K562 (cell line): ENCODE results near the gene TARS2. TPM values are rescaled to one million over a fixed set of nuclear protein-coding genes. Genes with fewer than 3 reads are reported as not detected.

Experiments
- AFF4 ChIP-seq: sonication (generic); formaldehyde crosslinking; IDR thresholded peaks from 2 replicates; pipeline ENCODE4 v1.8.0; 2023; ENCODE audit warnings: mild to moderate bottlenecking, missing genetic modification reagents
- ARID2 ChIP-seq: fragments of 450-650 bp; IDR thresholded peaks from 2 replicates; pipeline ENCODE4 v1.6.1; 2017; ENCODE audit warnings: antibody characterized with exemption, mild to moderate bottlenecking
- CAMTA2 ChIP-seq: fragments of 250-450 bp; sonication (Bioruptor Pico); conservative IDR thresholded peaks from 2 replicates; pipeline ENCODE4 v1.5.1; 2022
- CBX8 ChIP-seq: fragments of 200-600 bp; sonication (generic); IDR thresholded peaks from 2 replicates; pipeline ENCODE4 v1.6.1; 2012; ENCODE audit warnings: borderline replicate concordance, mixed run types, low read depth, mild to moderate bottlenecking, moderate library complexity, mixed read lengths, low read length, control low read depth, inconsistent platforms; ENCODE audit not compliant: poor library complexity, severe bottlenecking; ENCODE audit errors: extremely low read depth
- CCNT2 ChIP-seq: IDR thresholded peaks from 2 replicates; pipeline ENCODE4 v1.6.1; 2011; ENCODE audit warnings: borderline replicate concordance, low read depth, mild to moderate bottlenecking, moderate library complexity, mixed read lengths, low read length; ENCODE audit not compliant: insufficient read length; ENCODE audit errors: extremely low read depth
- ETV1 ChIP-seq: fragments of 450-650 bp; conservative IDR thresholded peaks from 2 replicates; pipeline ENCODE4 v1.6.1; 2016; ENCODE audit warnings: missing genetic modification characterization, control low read depth, low read depth, missing compliant biosample characterization
- IRF2 ChIP-seq: sonication (generic); formaldehyde crosslinking; IDR thresholded peaks from 2 replicates; pipeline ENCODE4 v1.8.1; 2022; ENCODE audit warnings: mild to moderate bottlenecking, missing genetic modification reagents
- KLF16 ChIP-seq: IDR thresholded peaks from 2 replicates; pipeline ENCODE4 v1.6.1; 2016; ENCODE audit warnings: antibody characterized with exemption
- LEF1 ChIP-seq: fragments of 450-650 bp; IDR thresholded peaks from 2 replicates; pipeline ENCODE4 v1.6.1; 2016; ENCODE audit warnings: mild to moderate bottlenecking
- MEF2A ChIP-seq: IDR thresholded peaks from 2 replicates; pipeline ENCODE4 v1.6.1; 2011; ENCODE audit warnings: low read depth, mild to moderate bottlenecking, low read length, moderate library complexity; ENCODE audit not compliant: control insufficient read depth
- RBBP5 ChIP-seq: fragments of 200-600 bp; sonication (generic); IDR thresholded peaks from 2 replicates; pipeline ENCODE4 v1.6.1; 2012; ENCODE audit warnings: borderline replicate concordance, mild to moderate bottlenecking, low read length, control low read depth, inconsistent platforms; ENCODE audit not compliant: insufficient read depth, poor library complexity, severe bottlenecking
- SAFB ChIP-seq: fragments of 200-400 bp; formaldehyde crosslinking; IDR thresholded peaks from 2 replicates; pipeline ENCODE4 v1.6.1; 2017; ENCODE audit warnings: low read depth, low read length, borderline replicate concordance
- SMARCE1 ChIP-seq: fragments of 450-650 bp; IDR thresholded peaks from 2 replicates; pipeline ENCODE4 v1.7.1; 2016; ENCODE audit warnings: mild to moderate bottlenecking
- ZC3H8 ChIP-seq: fragments of 450-650 bp; IDR thresholded peaks from 2 replicates; pipeline ENCODE4 v1.6.1; 2017
- ZNF197 ChIP-seq: fragments of 200-800 bp; sonication (Bioruptor generic); IDR thresholded peaks from 2 replicates; pipeline ENCODE4 v1.6.1; 2016; ENCODE audit warnings: low read depth, missing genetic modification characterization, missing compliant biosample characterization
- ZNF324 ChIP-seq: fragments of 250-450 bp; sonication (Bioruptor Pico); IDR thresholded peaks from 2 replicates; pipeline ENCODE4 v1.4.0; 2020; ENCODE audit warnings: mild to moderate bottlenecking
- ZNF41 ChIP-seq: fragments of 250-450 bp; sonication (Bioruptor Pico); conservative IDR thresholded peaks from 2 replicates; pipeline ENCODE4 v1.4.0; 2020; ENCODE audit warnings: mild to moderate bottlenecking
- ZNF707 ChIP-seq: fragments of 250-450 bp; sonication (Bioruptor Pico); conservative IDR thresholded peaks from 2 replicates; pipeline ENCODE4 v1.8.0; 2022; ENCODE audit warnings: inconsistent platforms, mild to moderate bottlenecking, moderate library complexity
- ZNF766 ChIP-seq: fragments of 200-800 bp; sonication (Bioruptor generic); conservative IDR thresholded peaks from 2 replicates; pipeline ENCODE4 v1.6.1; 2016; ENCODE audit warnings: missing genetic modification characterization, missing compliant biosample characterization
- ZZZ3 ChIP-seq: fragments of 450-650 bp; IDR thresholded peaks from 2 replicates; pipeline ENCODE4 v1.6.1; 2016; ENCODE audit warnings: antibody characterized with exemption, mild to moderate bottlenecking, moderate library complexity
- polyA plus RNA-seq, 8 experiments: library from polyadenylated mRNA; depleted of rRNA in 4 of 8; stranded (reverse) in 5 of 8; unstranded in 3 of 8; fragments of >200 nt; fragmentation: Nextera tagmentation in 2 of 8; fragmentation: Illumina TruSeq in 1 of 8; extraction: Ambion mirVana in 2 of 8; extraction: Trizol in 1 of 8; gene quantifications; 2 replicates each; pipeline versions ENCODE4 v1.2.1 to v1.2.3, GENCODE V29; 2011 to 2014; ENCODE audit warnings: inconsistent platforms in 1 of 8, missing spikeins in 1 of 8
- total RNA-seq, 7 experiments: library from RNA; depleted of rRNA in 6 of 7; stranded (reverse); fragments of >200 nt in 6 of 7; fragmentation: Illumina TruSeq in 2 of 7; extraction: Trizol in 2 of 7; gene quantifications; 2 replicates each; pipeline versions ENCODE4 v1.2.1 to v1.2.3, GENCODE V29; 2011 to 2021; ENCODE audit warnings: low replicate concordance in 1 of 7
- TF ChIP-seq, protein P1 (sequence below): IDR thresholded peaks from 3 replicates; pipeline ENCODE4 v1.6.1; 2011; ENCODE audit warnings: borderline replicate concordance, mild to moderate bottlenecking; ENCODE audit not compliant: insufficient read length, insufficient read depth

The TARS2 gene
- total and polyA plus RNA-seq, 9 of the 15 experiments (the other 6 are each of a cell fraction or from before 2014, with no cell fraction given): 17.0 to 64.2 (median 39.4) TPM

DNA sequence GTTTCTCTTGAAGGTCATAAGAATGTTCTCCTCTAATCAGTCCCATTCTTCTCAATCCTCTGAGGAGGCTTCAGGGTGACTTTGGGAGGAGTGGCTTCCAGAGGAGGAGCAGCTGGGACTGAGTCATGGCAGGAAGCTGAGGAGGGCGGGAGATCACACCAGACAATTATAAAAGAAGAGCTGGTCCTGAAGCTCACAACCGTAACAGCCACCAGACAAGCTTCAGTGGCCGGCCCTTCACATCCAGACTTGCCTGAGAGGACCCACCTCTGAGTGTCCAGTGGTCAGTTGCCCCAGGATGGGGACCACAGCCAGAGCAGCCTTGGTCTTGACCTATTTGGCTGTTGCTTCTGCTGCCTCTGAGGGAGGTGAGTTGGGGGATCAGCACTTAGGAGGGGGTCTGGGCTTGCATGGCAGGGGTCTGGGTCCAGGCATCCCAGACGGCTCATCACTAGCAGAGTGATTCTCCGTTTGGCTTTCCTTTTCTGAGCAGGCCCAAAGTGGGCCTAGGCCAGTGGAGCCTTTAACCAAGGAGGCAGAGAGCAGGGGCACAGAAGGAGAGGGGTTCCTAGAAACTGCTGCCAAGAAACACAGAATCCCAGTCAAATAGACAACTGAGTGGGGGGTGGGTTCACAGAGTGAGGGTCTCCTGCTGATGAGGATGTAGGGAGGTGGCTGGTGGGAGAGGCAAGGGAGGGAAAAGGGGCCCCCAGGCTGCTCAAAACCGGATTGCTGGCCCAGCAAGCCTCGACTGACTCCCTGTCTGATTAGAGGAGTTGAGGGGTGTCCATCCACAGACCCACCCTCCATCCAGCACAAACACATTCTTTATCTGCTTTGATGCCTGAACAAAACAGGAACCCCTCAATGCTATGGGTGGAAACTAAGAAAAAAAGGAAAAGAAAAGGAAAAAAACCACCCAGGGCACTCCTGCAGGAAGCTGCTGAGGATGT, 21.0 kb downstream of the TARS2 start, which contains the start of gene ECM1 (continued):
- TF ChIP-seq RBBP5: no peak
- TF ChIP-seq CCNT2: no peak
- TF ChIP-seq ZNF41 (CRISPR knock-in tag): no peak
- TF ChIP-seq, protein P1, sequence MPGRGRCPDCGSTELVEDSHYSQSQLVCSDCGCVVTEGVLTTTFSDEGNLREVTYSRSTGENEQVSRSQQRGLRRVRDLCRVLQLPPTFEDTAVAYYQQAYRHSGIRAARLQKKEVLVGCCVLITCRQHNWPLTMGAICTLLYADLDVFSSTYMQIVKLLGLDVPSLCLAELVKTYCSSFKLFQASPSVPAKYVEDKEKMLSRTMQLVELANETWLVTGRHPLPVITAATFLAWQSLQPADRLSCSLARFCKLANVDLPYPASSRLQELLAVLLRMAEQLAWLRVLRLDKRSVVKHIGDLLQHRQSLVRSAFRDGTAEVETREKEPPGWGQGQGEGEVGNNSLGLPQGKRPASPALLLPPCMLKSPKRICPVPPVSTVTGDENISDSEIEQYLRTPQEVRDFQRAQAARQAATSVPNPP: no peak
- TF ChIP-seq ZNF197: no peak
- peak; percentile 82 for TF ChIP-seq ETV1 (tag)
- TF ChIP-seq CBX8: no peak
- no peak for TF ChIP-seq ZC3H8
- TF ChIP-seq SMARCE1: peak; percentile 53
- TF ChIP-seq IRF2 (CRISPR knock-in tag): no peak
- no peak for TF ChIP-seq ZZZ3
- TF ChIP-seq AFF4: no peak
- no peak for TF ChIP-seq ZNF766
- TF ChIP-seq LEF1: no peak
- TF ChIP-seq ARID2: no peak
- no peak for TF ChIP-seq MEF2A
- no peak for TF ChIP-seq KLF16
- TF ChIP-seq ZNF324: no peak
- TF ChIP-seq ZNF707 (CRISPR knock-in tag): no peak
- TF ChIP-seq SAFB: no peak
- TF ChIP-seq CAMTA2 (CRISPR knock-in tag): no peak
